CD4-positive, alpha-beta T cell treated with Interleukin-4 for 1 hour (primary cell): Measurements from ENCODE around the gene ATP6V0D1.
"Not testable (repeated sequence)": the region's sequence is repeated elsewhere in the genome, so short reads cannot be mapped to it uniquely, and the experiment has no call there.

ENCODE experiments used
- DNase-seq, 2 donors: peaks; one replicate each; pipeline ENCODE4 v3.0.0-alpha.2; 2020 to 2022

ATP6V0D1 gene

DNA sequence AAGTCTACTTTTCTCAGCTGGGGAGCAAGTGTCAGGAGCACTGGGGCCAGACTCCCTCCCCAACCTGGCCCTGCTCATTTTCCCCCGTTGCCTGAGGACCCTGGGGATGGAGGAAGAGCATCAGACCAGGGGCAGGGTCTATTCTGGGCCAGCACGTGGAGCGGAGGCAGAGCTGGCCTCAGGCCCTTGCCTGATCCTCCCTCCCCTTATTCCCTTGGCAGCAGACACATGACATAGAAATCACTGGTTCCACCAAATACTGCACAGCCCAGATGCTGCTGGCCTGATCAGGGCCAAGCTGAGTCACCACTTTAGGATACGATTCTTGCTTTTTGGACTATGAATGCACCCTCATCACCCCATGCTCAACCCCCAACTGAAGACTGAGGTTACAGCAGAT, 18.1 kb upstream of the ATP6V0D1 start:
- DNase-seq = no peak

GRCh38 chr16:67490335-67491096, 9.6 kb upstream of the ATP6V0D1 start:
- DNase-seq = no peak

DNA sequence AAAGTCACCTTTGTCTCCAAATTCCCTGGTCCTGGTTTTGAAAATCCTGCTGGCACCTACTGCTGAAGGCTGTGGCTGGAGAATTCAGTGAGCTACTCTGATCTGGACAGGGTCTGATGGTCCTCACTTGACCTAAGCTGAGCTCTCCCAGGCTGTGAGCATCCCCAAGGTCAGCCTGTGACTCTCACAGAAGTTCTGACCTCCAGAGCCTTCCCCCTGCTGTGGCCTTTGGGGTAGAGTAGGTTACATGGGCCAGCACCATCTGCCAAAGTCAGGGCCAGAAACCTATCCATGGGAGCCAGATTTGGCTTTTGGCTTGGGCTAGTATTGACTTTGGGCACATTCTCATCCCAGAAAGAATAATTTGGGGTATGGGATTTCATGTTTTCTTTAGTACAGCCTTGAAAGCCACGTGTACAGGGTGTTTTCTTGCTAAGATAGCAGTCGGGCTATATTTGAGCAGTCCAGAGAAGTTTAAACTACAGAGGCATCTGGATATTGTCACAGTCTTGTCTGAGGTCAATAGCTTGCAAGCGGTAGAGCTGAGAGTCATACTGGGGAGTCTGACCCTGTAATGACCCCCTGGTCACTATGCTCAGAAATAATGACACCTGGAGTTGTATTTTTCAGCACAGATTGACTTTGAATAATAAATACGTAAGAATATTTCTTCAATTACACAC, 8.6 kb upstream of the ATP6V0D1 start:
- DNase-seq = no peak

DNA sequence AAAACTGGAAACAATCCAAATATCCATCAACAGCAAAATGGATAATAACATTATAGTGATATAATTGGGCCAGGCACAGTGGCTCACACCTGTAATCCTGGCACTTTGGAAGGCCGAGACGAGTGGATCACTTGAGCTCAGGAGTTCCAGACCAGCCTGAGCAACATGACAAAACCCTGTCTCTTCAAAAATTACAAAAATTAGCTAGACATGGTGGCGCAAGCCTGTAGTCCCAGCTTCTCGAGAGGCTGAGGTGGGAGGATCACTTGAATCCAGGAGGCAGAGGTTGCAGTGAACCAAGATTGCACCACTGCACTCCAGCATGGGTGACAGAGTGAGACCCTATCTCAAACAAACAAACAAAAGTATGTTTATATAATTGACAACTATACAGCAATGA, 6.6 kb upstream of the ATP6V0D1 start:
- not testable (repeated sequence) for DNase-seq

DNA sequence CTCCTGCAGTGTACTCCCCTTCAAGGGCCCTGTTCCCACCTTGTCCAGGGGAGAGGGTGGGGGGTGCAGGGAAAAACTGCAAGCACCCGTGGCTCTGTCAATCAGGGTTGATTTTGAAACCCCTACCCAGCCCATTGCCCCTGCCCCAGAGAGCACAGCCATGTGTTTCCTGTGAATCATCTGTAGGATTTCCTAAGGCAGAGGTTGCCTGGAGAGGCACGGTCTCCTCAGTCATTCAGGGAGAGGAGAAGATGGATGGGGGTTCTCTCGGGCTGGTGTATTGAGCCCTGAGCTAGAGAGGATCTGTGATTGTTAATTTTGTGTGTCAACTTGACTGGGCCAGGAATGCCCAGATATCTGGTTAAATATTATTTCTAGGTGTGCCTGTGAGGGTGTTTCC, 5.8 kb upstream of the ATP6V0D1 start:
- DNase-seq = no peak

DNA sequence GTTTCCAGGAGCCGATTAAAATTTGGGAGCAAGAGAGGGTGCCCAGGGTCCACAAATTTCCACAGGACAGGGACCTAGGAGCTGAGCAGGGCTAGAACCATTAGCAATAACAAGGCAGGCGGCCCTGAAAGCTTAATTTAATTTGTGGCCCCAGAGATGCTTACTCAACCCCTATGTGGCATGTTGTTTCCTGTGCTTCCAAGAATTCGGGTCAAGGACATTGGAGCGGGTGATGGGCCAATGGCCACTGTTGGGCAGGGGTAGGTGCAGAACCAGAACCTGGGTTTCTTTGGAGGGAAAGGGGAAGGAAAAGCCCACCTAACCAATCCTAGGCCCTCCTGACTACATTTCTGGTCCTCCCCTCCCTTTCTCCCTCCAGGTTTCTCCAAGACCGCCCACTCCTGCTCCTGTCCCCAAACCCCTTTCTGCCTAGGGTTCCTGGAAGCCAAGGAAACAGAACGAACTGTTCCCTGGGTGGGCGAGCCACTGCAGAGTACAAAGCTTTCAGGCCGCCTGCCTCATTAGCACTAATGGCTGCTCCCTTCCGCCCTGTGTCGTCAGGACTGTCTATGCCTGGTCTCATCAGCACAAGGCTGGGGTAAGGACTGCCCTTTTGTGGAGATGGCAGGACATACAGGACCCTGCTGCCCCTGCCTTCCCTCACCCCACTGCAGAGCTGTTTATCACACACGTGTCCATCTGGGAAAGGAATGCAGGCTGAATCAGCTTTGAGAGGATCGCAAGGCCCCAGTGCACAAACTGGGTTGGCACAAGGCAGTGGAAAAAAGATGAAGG, 3.0 kb upstream of the ATP6V0D1 start:
- DNase-seq = no peak

GRCh38 chr16:67483150-67483549, 2.2 kb upstream of the ATP6V0D1 start, which contains the start of gene AGRP:
Gene AGRP, minus strand, starts transcription at chr16:67483547. Its CDS starts 149 bp downstream, at chr16:67483398.
- no peak for DNase-seq

DNA sequence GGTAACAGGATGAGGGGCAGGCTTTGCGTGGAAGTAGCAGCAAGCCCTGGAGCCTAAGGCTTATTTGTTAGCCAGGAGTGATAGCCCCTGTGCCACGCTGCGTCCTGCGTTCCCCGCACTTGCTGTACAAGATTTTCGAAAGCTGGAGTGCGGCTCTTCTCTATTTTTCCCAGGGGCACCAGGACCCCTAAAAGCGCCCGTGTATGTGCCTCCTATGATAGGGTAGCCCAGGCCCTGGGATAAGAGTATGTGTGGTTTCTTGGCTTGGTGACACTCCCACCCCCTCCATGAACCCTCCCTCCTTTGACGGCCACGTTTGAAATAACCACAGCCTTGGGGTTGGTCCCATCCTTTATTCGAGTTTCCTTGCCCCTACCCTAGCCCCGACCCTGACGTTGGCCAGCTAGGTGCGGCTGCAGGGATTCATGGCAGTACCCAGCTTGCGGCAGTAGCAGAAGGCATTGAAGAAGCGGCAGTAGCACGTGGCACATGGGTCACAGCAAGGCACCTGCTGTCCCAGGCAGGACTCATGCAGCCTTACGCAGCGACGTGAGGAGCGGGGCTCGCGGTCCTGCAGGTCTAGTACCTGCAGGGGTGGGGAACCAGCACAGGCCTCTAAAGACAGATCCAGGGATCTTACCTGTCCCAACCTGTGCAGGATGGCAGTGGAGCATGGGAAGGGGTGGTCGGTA, 1.4 kb upstream of the ATP6V0D1 start:
- DNase-seq = no peak

- peak; percentile 33 for DNase-seq
Measured at GRCh38 chr16:67481561-67482232, 740 bp upstream of the ATP6V0D1 start.

DNA sequence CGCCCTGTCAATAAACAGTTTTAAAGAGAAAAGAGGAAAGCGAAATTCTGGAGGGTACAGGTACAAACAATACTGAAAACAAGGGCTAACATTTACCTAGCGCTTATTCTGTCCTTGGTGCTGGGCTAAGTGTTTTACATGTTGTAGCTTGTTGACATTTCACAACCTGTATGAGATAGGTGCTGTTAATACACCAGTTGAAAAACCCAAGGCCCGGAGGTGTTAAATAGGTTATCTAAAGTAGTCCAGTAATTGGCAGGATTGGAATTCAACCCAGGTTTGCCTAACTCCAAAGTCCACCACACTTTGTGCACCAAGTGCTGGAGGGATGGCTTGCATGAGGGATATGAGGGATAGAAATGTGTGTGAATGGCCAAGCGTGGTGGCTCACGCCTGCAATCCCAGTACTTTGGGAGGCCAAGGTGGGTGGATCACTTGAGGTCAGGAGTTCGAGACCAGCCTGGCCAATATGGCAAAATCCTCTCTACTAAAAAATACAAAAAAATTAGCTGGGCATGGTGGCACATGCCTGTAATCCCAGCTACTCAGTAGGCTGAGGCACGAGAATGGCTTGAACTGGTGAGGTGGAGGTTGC, 2.9 kb downstream of the ATP6V0D1 start:
- no peak for DNase-seq

- DNase-seq = no peak
Measured at GRCh38 chr16:67474551-67475455, 6.2 kb downstream of the ATP6V0D1 start.

- DNase-seq = no peak
Measured at GRCh38 chr16:67471758-67472384, 9.1 kb downstream of the ATP6V0D1 start.

DNA sequence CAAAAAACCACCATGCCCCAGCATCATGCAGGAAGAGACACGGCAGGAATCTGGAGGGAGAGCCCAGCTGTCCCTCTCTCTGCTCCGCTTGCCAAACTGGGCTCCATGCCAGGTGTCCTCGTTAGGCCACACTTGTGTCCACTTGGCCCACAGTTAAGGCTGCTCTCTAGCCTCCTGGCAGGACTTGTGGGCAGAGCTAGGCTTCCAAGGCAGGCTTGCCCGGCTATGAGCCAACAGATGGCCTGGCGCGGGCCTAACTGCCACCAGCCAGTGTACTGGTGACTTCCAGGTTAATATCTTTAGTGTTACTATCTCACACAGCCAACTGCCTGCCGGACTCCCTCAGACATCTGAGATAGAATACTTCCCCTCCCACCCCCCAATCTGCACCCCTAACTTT, 10.6 kb downstream of the ATP6V0D1 start:
- no peak for DNase-seq

GRCh38 chr16:67468731-67469130, 12.2 kb downstream of the ATP6V0D1 start:
- no peak for DNase-seq

- DNase-seq = no peak
Measured at GRCh38 chr16:67466581-67466980, 14.4 kb downstream of the ATP6V0D1 start.

- no peak for DNase-seq
Measured at GRCh38 chr16:67464565-67464964, 16.4 kb downstream of the ATP6V0D1 start.

DNA sequence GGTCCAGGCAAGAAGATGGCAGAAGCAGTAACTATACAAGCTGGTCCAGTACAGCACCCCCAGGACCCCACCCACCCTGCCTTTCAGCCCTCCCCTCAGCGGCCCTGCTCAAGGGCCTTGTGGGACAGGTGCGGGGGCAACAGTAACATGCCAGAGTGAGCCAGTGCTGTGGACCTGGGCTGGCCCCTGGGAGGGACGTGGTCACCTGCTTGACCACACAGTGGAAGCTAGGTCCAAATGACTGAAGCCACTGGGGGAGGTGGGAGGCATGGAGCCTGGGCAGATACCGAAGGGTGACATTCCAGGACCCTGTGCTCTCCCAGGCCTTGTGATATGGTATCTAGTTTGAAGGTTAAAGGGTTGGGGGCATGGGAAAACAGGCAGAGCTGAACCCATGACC, 17.3 kb downstream of the ATP6V0D1 start:
- DNase-seq = no peak

GRCh38 chr16:67463059-67463458, 17.9 kb downstream of the ATP6V0D1 start:
- no peak for DNase-seq

DNA sequence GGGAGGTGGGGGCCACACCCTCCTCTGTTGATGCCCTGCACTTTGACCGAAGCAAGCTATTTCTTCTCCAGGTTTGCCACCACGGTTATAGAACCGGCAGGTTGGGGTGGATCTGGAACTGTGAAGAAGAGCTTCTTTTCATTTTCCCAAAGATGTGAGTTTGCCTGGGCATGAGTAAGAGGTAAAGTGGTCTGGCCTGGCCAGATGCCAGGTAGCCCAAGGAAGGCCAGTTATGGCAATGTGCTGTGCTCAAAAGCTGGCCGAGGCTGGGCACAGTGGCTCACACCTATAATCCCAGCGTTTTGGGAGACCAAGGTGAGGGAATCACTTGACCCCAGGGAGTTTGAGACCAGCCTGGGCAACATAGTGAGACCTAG, 18.7 kb downstream of the ATP6V0D1 start:
- DNase-seq = no peak

DNA sequence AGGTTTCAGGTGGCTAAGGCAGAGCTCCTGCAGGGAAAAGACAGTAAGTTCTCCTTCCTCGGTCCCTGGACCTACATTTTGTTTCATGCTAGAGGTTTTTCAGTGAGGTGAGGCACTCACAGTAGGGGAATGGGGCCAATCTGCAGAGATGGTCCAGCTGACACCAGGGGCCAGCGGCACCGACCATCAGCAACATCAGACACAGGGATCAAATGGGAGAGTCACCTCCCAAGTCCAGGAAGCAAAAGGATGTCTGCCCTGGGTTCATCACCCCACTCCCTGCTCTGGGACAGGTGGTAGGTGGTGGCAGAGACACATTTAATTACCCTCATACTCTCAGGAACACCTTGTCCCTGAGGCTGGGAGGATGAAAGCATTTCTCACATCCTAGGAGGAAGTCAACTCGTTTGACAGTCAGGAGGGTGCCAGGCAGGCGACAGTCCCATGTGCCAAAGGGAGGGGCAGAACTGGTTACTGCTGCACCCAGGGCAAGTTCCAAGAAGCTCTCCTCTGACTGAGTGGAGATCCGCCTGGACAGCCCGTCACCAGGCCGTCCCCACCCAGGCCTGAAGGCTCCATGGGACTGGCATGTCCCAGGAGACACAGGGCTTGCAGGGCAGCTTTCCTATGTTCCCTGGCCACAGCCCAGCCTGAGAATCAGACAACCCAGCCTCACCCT, 19.2 kb downstream of the ATP6V0D1 start:
- no peak for DNase-seq
